HCT116 (cell line): ENCODE measurements around the gene RPS27L. TPM values are rescaled to one million over a fixed set of nuclear protein-coding genes. Genes with fewer than 3 reads are reported as not detected.

Experiments
- ATAC-seq: fragments of 200-7000 bp; cut with Tn5 transposase; 2 replicates; pipeline ENCODE4 v1.9.1; 2020; ENCODE audit warnings: mild to moderate bottlenecking, moderate library complexity
- BruUV-seq: library from RNA; stranded (reverse); fragments of 400-500 nt; replicated peaks from 2 replicates; lab custom pipeline; 2021; lab: Mats Ljungman, UMichigan
- CTCF ChIA-PET: fragments of 300-600 bp; sonication (Branson Sonifier 250); formaldehyde crosslinking; loops from one replicate; lab custom pipeline; 2021; ENCODE audit warnings: antibody characterized with exemption; lab: Charles Lee
- POLR2A ChIA-PET: fragments of 300-600, 350-600 bp; sonication (Branson Sonifier 250); formaldehyde crosslinking; loops from one replicate; lab custom pipeline; 2021; ENCODE audit warnings: antibody characterized with exemption; lab: Charles Lee
- RAD21 ChIA-PET, 2 experiments: fragments of 300-600 bp; sonication (Branson Sonifier 250); formaldehyde crosslinking; loops; one replicate each; lab custom pipeline; 2023; ENCODE audit warnings: low total read pairs in 2 of 2; ENCODE audit not compliant: uncharacterized antibody in 2 of 2, unreplicated experiment in 2 of 2, low non-redundant PET in 1 of 2; lab: Charles Lee
- DNase-seq: peaks from one replicate; pipeline ENCODE4 v3.0.0-alpha.2; 2010; ENCODE audit warnings: low read depth, low spot score
- H2AFZ ChIP-seq: fragments of 200-600 bp; shearing (Covaris generic), sonication (generic); 2 replicates; pipeline ENCODE4 v1.6.1; 2017; ENCODE audit warnings: low read depth, mixed run types, mixed read lengths, antibody characterized with exemption, low read length; ENCODE audit not compliant: poor library complexity, severe bottlenecking
- H3K27ac ChIP-seq: 2 replicates; pipeline ENCODE4 v1.5.1; 2012; ENCODE audit warnings: low read depth, low read length
- H3K27me3 ChIP-seq: fragments of 200-600 bp; sonication (generic); 2 replicates; pipeline ENCODE4 v1.6.1; 2016; ENCODE audit warnings: mixed run types, low read length, mixed read lengths; ENCODE audit not compliant: insufficient read depth
- H3K36me3 ChIP-seq, 2 experiments: fragments of 200-500 bp in 1 of 2; fragments of 200-600 bp in 1 of 2; sonication (Bioruptor generic) in 1 of 2; sonication (generic) in 1 of 2; 2 replicates each; pipeline versions ENCODE4 v1.5.1 to v1.6.1; 2014 to 2016; ENCODE audit warnings: low read length in 2 of 2, inconsistent platforms in 1 of 2, mixed read lengths in 1 of 2, mixed run types in 1 of 2; ENCODE audit not compliant: insufficient read depth in 2 of 2, control insufficient read depth in 1 of 2
- H3K4me1 ChIP-seq, 2 experiments: fragments of 200-600 bp in 1 of 2; sonication (generic) in 1 of 2; 2 replicates each; pipeline versions ENCODE4 v1.5.1 to v1.6.1; 2012 to 2017; ENCODE audit warnings: low read length in 2 of 2, inconsistent platforms in 1 of 2, mild to moderate bottlenecking in 1 of 2, mixed read lengths in 1 of 2, mixed run types in 1 of 2, moderate library complexity in 1 of 2; ENCODE audit not compliant: insufficient read depth in 2 of 2, control insufficient read depth in 1 of 2
- H3K4me2 ChIP-seq: fragments of 200-600 bp; sonication (generic); 2 replicates; pipeline ENCODE4 v1.6.1; 2017; ENCODE audit warnings: mixed run types, low read length, mixed read lengths
- H3K4me3 ChIP-seq, 2 experiments: fragments of 200-600 bp in 1 of 2; sonication (generic) in 1 of 2; replicated peaks in 1 of 2; 2 replicates each; pipeline ENCODE4 v1.5.1; 2011 to 2016; ENCODE audit warnings: low read length in 2 of 2, control low read depth in 1 of 2, low read depth in 1 of 2, mild to moderate bottlenecking in 1 of 2, mixed read lengths in 1 of 2, mixed run types in 1 of 2
- H3K79me2 ChIP-seq: fragments of 200-600 bp; sonication (generic); 2 replicates; pipeline ENCODE4 v1.6.1; 2017; ENCODE audit warnings: mild to moderate bottlenecking, mixed run types, low read length, moderate library complexity, mixed read lengths; ENCODE audit not compliant: insufficient read depth
- H3K9ac ChIP-seq: fragments of 200-600 bp; sonication (generic); 2 replicates; pipeline ENCODE4 v1.6.1; 2016; ENCODE audit warnings: low read length, mixed read lengths
- H3K9me2 ChIP-seq: fragments of 200-600 bp; sonication (generic), shearing (Covaris generic); 2 replicates; pipeline ENCODE4 v1.6.1; 2017; ENCODE audit warnings: mixed run types, mild to moderate bottlenecking, moderate library complexity; ENCODE audit not compliant: insufficient read depth
- H3K9me3 ChIP-seq, 2 experiments: fragments of 200-500 bp in 1 of 2; fragments of 200-600 bp in 1 of 2; sonication (Bioruptor generic) in 1 of 2; sonication (generic) in 1 of 2; 2 replicates each; pipeline ENCODE4 v1.6.1; 2014 to 2017; ENCODE audit warnings: low read length in 2 of 2, mixed read lengths in 2 of 2, inconsistent platforms in 1 of 2, low read depth in 1 of 2, mild to moderate bottlenecking in 1 of 2, mixed run types in 1 of 2, moderate library complexity in 1 of 2; ENCODE audit not compliant: control insufficient read depth in 1 of 2, insufficient read depth in 1 of 2
- H4K20me1 ChIP-seq: fragments of 200-600 bp; sonication (generic), shearing (Covaris generic); 2 replicates; pipeline ENCODE4 v1.6.1; 2017; ENCODE audit warnings: mixed run types, mild to moderate bottlenecking, moderate library complexity; ENCODE audit not compliant: insufficient read depth
- ATF3 ChIP-seq: IDR thresholded peaks from 2 replicates; pipeline ENCODE4 v1.6.1; 2012
- EGR1 ChIP-seq: IDR thresholded peaks from 2 replicates; pipeline ENCODE4 v1.6.1; 2012; ENCODE audit warnings: low read depth
- ELF1 ChIP-seq: IDR thresholded peaks from 2 replicates; pipeline ENCODE4 v1.6.1; 2012; ENCODE audit warnings: low read depth, borderline replicate concordance
- SIN3A ChIP-seq: IDR thresholded peaks from 2 replicates; pipeline ENCODE4 v1.6.1; 2012; ENCODE audit warnings: low read depth
- SRF ChIP-seq: IDR thresholded peaks from 2 replicates; pipeline ENCODE4 v1.6.1; 2012; ENCODE audit warnings: low read depth
- ZNF274 ChIP-seq: fragments of 200-500 bp; sonication (Bioruptor generic); IDR thresholded peaks from 2 replicates; pipeline ENCODE4 v1.6.1; 2014; ENCODE audit warnings: mild to moderate bottlenecking, low read depth, low read length, inconsistent platforms
- intact Hi-C: fragments of 100-400 bp; cut with micrococcal nuclease; formaldehyde crosslinking; loops from 2 replicates; pipeline ENCODE4 v1.10.0; 2022
- total RNA-seq: library from RNA; stranded (reverse); gene quantifications from one replicate; pipeline ENCODE4 v1.2.1, GENCODE V29; 2021; ENCODE audit not compliant: unreplicated experiment
- TF ChIP-seq, protein P1 (sequence below), 3 experiments: fragments of 200-600 bp in 1 of 3; sonication (generic) in 1 of 3; IDR thresholded peaks in 2 of 3; conservative IDR thresholded peaks in 1 of 3; 2 replicates each; pipeline ENCODE4 v1.5.1; 2012 to 2017; ENCODE audit warnings: low read depth in 2 of 3, low read length in 2 of 3, antibody characterized with exemption in 1 of 3, borderline replicate concordance in 1 of 3, control low read depth in 1 of 3, mild to moderate bottlenecking in 1 of 3, mixed read lengths in 1 of 3, mixed run types in 1 of 3, moderate library complexity in 1 of 3; ENCODE audit not compliant: insufficient read depth in 1 of 3
- TF ChIP-seq, protein P2 (sequence below): IDR thresholded peaks from 2 replicates; pipeline ENCODE4 v1.6.1; 2011; ENCODE audit warnings: mild to moderate bottlenecking, low read length, moderate library complexity; ENCODE audit not compliant: insufficient replicate concordance; ENCODE audit errors: extremely low read depth

Gene RPS27L
- total RNA-seq, 1 experiment from 2014 or later, result 139 TPM

DNA sequence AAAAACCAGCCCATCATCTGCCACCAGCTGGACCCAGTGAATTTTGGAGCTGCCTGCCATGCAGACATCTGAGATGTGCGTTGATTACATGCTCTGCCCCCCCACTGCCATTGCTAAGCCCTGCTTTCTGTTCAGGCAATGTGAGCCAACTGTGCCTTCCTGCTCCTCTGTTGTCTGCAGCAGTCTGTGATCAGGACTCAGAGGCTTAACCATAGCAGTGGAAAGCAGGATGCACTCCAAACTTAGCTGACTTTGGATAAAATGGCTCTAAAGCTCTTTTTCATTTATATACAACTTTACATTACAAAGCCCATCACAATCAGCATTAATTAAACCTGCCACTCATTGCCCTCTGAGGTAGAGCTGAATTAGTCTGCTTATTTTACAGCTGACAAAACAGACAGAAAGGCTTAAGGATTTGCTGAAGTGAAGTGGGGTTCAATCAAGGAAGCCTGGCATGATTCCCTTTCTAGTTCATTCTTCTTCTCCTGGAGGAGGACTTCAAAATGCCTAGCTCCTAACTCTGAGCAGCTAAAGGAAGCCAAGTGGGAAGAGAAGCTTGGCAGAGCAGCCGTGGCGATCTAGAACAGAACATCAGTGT, 15.7 kb upstream of the RPS27L start (continued):
- no peak for TF ChIP-seq ZNF274
- TF ChIP-seq ELF1, result no peak
- no peak for TF ChIP-seq ATF3
- TF ChIP-seq, protein P1, sequence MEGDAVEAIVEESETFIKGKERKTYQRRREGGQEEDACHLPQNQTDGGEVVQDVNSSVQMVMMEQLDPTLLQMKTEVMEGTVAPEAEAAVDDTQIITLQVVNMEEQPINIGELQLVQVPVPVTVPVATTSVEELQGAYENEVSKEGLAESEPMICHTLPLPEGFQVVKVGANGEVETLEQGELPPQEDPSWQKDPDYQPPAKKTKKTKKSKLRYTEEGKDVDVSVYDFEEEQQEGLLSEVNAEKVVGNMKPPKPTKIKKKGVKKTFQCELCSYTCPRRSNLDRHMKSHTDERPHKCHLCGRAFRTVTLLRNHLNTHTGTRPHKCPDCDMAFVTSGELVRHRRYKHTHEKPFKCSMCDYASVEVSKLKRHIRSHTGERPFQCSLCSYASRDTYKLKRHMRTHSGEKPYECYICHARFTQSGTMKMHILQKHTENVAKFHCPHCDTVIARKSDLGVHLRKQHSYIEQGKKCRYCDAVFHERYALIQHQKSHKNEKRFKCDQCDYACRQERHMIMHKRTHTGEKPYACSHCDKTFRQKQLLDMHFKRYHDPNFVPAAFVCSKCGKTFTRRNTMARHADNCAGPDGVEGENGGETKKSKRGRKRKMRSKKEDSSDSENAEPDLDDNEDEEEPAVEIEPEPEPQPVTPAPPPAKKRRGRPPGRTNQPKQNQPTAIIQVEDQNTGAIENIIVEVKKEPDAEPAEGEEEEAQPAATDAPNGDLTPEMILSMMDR (IDR thresholded peaks at IDR 0.05 in 2 of 3, conservative IDR thresholded peaks at IDR 0.05 in 1 of 3; ENCODE audit: borderline replicate concordance in 1 of 3, insufficient read depth in 1 of 3, low read depth in 2 of 3, low read length in 2 of 3), result no peak
- TF ChIP-seq, all 23 proteins: peak for 0

- no peak overlapping the region for H3K27ac ChIP-seq
- ATAC-seq, result no peak
- no peak for DNase-seq
- H3K9me3 ChIP-seq, result no peaks in the 10 kb centered on the region
- POLR2A ChIA-PET, result no interaction called here
- CTCF ChIA-PET, result no interaction called here
- RAD21 ChIA-PET, result interaction anchor here in 1 of 2 experiments (0.6 kb wide), 1 partner anchor 676 kb away, joined by 3 read pairs; no protein-coding TSS in a partner anchor
- no peak overlapping the region for H2AFZ ChIP-seq
- H3K4me3 ChIP-seq, result no peak overlapping the region
- no peaks in the 10 kb centered on the region for H4K20me1 ChIP-seq
- H3K27me3 ChIP-seq, result no peaks in the 10 kb centered on the region
- no TSS peak for BruUV-seq
- H3K79me2 ChIP-seq, result no peaks in the 10 kb centered on the region
- H3K9ac ChIP-seq, result no peak overlapping the region
- H3K9me2 ChIP-seq, result no peaks in the 10 kb centered on the region
- H3K36me3 ChIP-seq, result no peaks in the 10 kb centered on the region
- intact Hi-C loops, result no loop called here
- TF ChIP-seq ATF3 (no peak), SIN3A (no peak), EGR1 (no peak), SRF (no peak)
- TF ChIP-seq, protein P2, sequence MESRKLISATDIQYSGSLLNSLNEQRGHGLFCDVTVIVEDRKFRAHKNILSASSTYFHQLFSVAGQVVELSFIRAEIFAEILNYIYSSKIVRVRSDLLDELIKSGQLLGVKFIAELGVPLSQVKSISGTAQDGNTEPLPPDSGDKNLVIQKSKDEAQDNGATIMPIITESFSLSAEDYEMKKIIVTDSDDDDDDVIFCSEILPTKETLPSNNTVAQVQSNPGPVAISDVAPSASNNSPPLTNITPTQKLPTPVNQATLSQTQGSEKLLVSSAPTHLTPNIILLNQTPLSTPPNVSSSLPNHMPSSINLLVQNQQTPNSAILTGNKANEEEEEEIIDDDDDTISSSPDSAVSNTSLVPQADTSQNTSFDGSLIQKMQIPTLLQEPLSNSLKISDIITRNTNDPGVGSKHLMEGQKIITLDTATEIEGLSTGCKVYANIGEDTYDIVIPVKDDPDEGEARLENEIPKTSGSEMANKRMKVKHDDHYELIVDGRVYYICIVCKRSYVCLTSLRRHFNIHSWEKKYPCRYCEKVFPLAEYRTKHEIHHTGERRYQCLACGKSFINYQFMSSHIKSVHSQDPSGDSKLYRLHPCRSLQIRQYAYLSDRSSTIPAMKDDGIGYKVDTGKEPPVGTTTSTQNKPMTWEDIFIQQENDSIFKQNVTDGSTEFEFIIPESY, result no peak
- H3K4me2 ChIP-seq, result no peak overlapping the region
- H3K4me1 ChIP-seq, result no peaks in the 10 kb centered on the region
Observed at GRCh38 chr15:63172376-63172775, 15.1 kb upstream of the RPS27L start.
